KOPT-K1 (cell line): ENCODE results near the gene MEGF11.
"Not testable (repeated sequence)": the region's sequence is repeated elsewhere in the genome, so short reads cannot be mapped to it uniquely, and the experiment has no call there.

Source experiments
- H3K27ac ChIP-seq: fragments of 200-600 bp; sonication (generic); 2 replicates; pipeline ENCODE4 v1.5.1; 2016; ENCODE audit warnings: antibody characterized with exemption, mild to moderate bottlenecking, low read depth, low read length; ENCODE audit not compliant: poor library complexity, severe bottlenecking
- H3K36me3 ChIP-seq: fragments of 200-600 bp; sonication (generic); 2 replicates; pipeline ENCODE4 v1.5.1; 2017; ENCODE audit warnings: antibody characterized with exemption, mild to moderate bottlenecking, low read length, moderate library complexity; ENCODE audit not compliant: insufficient read depth
- H3K9me3 ChIP-seq: fragments of 200-600 bp; sonication (generic); 2 replicates; pipeline ENCODE4 v1.5.1; 2017; ENCODE audit warnings: antibody characterized with exemption, low read length, mild to moderate bottlenecking; ENCODE audit not compliant: insufficient read depth, poor library complexity, severe bottlenecking

MEGF11 gene

DNA sequence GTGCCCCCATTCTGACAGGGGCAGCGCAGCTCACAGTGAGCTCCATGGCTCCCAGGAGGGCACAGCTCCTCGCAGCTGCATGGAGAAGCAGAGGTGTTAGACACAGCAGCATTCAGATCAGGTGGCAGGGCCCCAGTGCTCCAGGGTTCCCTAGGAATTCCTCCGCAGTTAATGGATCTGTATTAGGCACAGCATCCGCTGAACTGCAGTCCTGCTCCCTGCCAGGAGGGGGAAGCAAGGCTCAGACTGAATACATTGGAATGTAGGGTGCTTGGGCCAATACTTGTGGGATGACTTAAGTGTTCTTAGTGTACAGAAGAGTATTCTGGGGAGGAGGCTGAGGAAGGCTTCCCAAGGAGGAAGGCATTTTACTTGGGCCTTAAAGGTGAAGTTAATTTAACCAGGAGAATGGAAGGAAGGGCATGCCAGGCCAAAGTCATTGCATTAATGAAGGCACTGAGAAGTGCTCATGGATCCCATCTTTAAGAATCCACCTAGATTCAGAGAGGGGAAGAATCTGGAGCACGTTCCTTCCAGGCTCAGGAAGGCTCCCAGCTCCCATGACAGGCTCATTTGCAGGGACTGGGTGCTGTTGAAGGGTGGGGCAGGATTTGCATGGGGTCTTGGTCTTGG lies 272.6 kb downstream of the MEGF11 start:
- H3K9me3 ChIP-seq: no peaks in the 10 kb centered on the region
- no peaks in the 10 kb centered on the region for H3K36me3 ChIP-seq
- H3K27ac ChIP-seq: no peak overlapping the region

GRCh38 chr15:65979837-65980236 lies 273.7 kb downstream of the MEGF11 start:
- Histone ChIP-seq H3K36me3 (no peaks in the 10 kb centered on the region), H3K9me3 (no peaks in the 10 kb centered on the region), H3K27ac (no peak overlapping the region)

GRCh38 chr15:65979316-65979715 lies 274.2 kb downstream of the MEGF11 start:
- Histone ChIP-seq H3K27ac (no peak overlapping the region), H3K36me3 (no peaks in the 10 kb centered on the region), H3K9me3 (no peaks in the 10 kb centered on the region)

GRCh38 chr15:65978110-65978509 lies 275.4 kb downstream of the MEGF11 start:
- H3K9me3 ChIP-seq: no peaks in the 10 kb centered on the region
- H3K36me3 ChIP-seq: no peaks in the 10 kb centered on the region
- H3K27ac ChIP-seq: no peak overlapping the region

GRCh38 chr15:65976196-65976595 lies 277.4 kb downstream of the MEGF11 start:
- H3K36me3 ChIP-seq, H3K9me3 ChIP-seq, H3K27ac ChIP-seq: not testable (repeated sequence)

DNA sequence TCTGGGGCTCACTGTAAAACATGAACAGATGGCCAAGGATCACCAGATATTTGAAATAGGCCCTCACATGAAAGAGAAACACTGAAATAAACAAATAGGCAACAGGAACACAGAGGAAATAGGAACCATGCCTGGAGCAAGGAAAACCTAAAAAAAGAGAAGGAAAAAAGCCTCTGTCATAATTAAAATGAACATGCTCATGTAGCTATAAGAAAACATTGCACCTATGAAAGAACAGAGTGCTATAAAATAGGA lies 281.9 kb downstream of the MEGF11 start:
- Histone ChIP-seq H3K9me3 (no peaks in the 10 kb centered on the region), H3K27ac (no peak overlapping the region), H3K36me3 (no peaks in the 10 kb centered on the region)

DNA sequence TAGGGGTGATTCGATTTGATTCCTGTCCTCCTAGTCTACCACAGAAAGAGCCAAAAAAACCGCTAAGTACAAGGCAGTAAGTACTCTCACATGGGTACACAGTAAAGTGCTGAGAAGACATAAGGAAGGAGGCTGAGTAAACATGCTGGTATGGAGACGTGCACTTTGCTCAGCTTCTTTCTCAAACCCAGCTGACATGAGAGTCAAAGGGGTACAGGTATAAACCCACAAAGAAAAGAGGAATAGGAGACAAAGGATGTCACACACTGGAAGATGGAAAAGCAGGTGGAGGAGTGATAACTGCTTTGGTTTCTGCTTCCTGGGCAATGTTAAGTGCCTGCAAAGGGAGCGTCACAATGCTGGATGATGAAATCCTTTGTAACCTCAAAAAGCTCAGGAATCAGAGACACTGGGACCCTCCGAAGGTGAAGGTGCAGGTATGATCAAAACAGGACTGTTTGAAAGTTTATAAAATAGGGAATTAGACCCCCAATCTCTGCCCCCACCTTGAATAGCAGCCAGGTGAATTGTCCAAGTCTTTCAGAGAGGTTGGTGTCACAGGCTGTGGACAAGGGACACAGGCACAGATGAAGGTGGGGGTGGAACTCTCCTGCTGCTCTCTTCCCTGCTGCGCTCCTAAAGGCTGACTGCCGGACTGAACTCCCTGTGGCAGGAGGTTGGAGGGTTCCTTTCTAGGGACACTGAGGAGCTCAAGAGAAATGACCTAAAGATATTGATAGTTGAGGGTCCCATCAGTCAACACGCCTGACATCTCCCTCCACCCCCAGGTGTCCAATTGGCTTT lies 282.4 kb downstream of the MEGF11 start:
- Histone ChIP-seq H3K9me3 (no peaks in the 10 kb centered on the region), H3K36me3 (no peaks in the 10 kb centered on the region), H3K27ac (no peak overlapping the region)

GRCh38 chr15:65969865-65970816 lies 283.4 kb downstream of the MEGF11 start:
- Histone ChIP-seq H3K27ac (no peak overlapping the region), H3K36me3 (no peaks in the 10 kb centered on the region), H3K9me3 (no peaks in the 10 kb centered on the region)

- Histone ChIP-seq H3K27ac (no peak overlapping the region), H3K36me3 (no peaks in the 10 kb centered on the region), H3K9me3 (no peaks in the 10 kb centered on the region)
These were observed 285.0 kb downstream of the MEGF11 start for GRCh38 chr15:65968511-65968910.

DNA sequence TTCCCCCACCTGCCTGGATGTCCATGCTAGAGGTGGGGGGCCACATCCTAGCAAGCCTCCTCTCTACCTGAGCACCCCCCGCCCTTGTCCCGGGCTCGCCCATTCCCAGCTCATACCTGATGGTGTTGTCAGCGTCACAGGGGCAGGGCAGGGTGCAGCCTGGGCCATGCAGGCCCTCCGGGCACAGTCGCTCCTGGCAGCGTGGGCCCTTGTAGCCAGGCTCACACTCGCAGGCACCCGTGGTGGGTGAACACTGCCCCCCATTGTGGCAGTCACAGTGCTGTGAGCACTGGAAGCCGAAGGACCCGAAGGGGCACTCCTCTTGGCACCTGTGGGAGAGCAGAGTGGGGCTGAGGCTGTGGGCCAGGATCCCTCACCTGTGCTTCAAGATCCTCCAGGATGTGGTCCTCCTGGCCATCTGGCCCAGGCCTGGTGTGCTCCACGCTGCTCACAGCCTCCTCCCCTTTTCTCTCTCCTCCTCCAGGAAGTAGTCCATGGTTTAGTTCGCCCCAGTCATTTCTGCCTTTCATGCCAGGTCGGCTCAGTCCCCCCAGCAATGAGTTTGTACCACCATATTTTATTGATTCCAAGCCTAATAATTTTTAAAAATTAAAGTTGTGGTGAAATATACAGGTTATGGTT lies 288.6 kb downstream of the MEGF11 start:
- no peak overlapping the region for H3K27ac ChIP-seq
- H3K9me3 ChIP-seq: no peaks in the 10 kb centered on the region
- no peaks in the 10 kb centered on the region for H3K36me3 ChIP-seq

GRCh38 chr15:65963911-65964482 lies 289.6 kb downstream of the MEGF11 start:
- Histone ChIP-seq H3K27ac (no peak overlapping the region), H3K36me3 (no peaks in the 10 kb centered on the region), H3K9me3 (no peaks in the 10 kb centered on the region)

DNA sequence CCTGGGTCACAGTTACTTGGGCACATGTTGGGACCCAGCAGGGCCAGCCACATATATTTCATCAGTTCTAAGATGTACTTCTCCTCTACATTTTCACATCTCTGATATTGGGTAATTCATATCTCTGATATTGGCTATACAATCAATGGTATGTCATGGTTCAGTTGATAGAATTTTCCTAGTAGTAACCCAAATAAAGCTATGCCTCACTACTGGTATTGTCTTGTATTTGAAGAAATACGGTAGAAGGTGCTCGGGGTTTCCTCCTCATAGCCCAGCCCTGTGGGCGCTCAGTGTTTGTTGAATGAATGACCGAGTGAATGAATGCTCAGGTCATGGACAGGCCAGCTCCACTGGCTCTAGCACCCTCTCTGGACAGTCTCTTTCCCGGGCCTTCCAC lies 290.2 kb downstream of the MEGF11 start:
- H3K27ac ChIP-seq: no peak overlapping the region
- H3K9me3 ChIP-seq: no peaks in the 10 kb centered on the region
- H3K36me3 ChIP-seq: no peaks in the 10 kb centered on the region

DNA sequence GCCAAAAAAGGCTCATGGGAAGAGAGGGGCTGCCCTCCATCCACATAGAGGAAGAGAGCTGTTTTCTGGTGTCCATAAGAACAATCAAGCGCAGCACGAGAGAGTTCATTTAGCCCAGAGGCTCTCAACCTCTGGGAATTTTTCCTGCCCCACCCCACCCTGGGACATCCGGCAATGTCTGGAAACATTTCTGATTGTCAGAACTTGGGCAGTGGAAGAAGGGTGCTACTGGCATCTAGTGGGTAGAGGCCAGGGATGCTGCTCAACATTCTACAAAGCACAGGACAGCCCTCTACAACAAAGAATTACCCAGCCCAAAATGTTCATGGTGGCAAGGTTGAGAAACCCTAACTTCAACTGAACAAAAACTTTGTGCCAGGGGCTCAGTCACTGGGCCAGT lies 291.4 kb downstream of the MEGF11 start:
- H3K27ac ChIP-seq: no peak overlapping the region
- H3K36me3 ChIP-seq: no peaks in the 10 kb centered on the region
- no peaks in the 10 kb centered on the region for H3K9me3 ChIP-seq

- H3K36me3 ChIP-seq: no peaks in the 10 kb centered on the region
- no peaks in the 10 kb centered on the region for H3K9me3 ChIP-seq
- no peak overlapping the region for H3K27ac ChIP-seq
These were observed 293.0 kb downstream of the MEGF11 start for GRCh38 chr15:65960586-65960985.

DNA sequence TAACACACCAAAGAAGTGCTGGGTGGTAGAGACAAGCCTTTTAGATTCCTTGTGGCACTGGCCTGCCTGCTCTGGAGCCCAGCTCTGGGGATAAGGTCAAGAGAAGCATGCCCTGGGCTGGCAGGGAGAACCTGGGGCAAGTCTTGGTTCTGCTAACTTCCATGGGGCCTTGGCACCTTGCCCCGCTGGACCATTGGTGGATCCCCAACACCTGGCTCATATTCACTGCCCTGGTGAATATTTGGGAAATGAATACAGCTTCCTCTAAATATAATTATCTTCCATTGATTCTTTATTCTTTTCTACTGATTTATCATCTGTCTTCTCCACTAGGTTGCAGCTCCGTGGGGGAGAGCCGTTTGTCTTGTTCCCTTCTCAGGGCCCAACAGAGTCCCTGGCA lies 294.7 kb downstream of the MEGF11 start:
- H3K36me3 ChIP-seq: no peaks in the 10 kb centered on the region
- no peaks in the 10 kb centered on the region for H3K9me3 ChIP-seq
- H3K27ac ChIP-seq: no peak overlapping the region
